Smooth muscle cell (in vitro differentiated cells): ENCODE data around the gene CREBZF. TPM values are rescaled to one million over a fixed set of nuclear protein-coding genes. Genes with fewer than 3 reads are reported as not detected.

Experiments used
- DNase-seq: peaks from one replicate; lab custom pipeline; 2025; ENCODE audit not compliant: unreplicated experiment; lab: John Stamatoyannopoulos, UW
- H2AFZ ChIP-seq: fragments of 200-600 bp; sonication (generic); 2 replicates; pipeline ENCODE4 v1.6.0; 2016; ENCODE audit warnings: antibody characterized with exemption, low read depth, mild to moderate bottlenecking
- H3F3A ChIP-seq: fragments of 200-600 bp; sonication (generic); 2 replicates; pipeline ENCODE4 v1.6.0; 2017; ENCODE audit warnings: antibody characterized with exemption, low read depth
- H3K27ac ChIP-seq: fragments of 200-600 bp; sonication (generic); 2 replicates; pipeline ENCODE4 v1.5.1; 2016; ENCODE audit warnings: low read depth, mild to moderate bottlenecking
- H3K27me3 ChIP-seq: fragments of 200-600 bp; sonication (generic); 2 replicates; pipeline ENCODE4 v1.6.1; 2016; ENCODE audit warnings: low read depth, mild to moderate bottlenecking
- H3K36me3 ChIP-seq: fragments of 200-600 bp; sonication (generic); 2 replicates; pipeline ENCODE4 v1.5.1; 2016; ENCODE audit warnings: low read depth
- H3K4me1 ChIP-seq: fragments of 200-600 bp; sonication (generic); 2 replicates; pipeline ENCODE4 v1.5.1; 2016; ENCODE audit warnings: low read depth
- H3K4me2 ChIP-seq: fragments of 200-600 bp; sonication (generic); 2 replicates; pipeline ENCODE4 v1.6.0; 2016; ENCODE audit warnings: mild to moderate bottlenecking
- H3K4me3 ChIP-seq: fragments of 200-600 bp; sonication (generic); 2 replicates; pipeline ENCODE4 v1.5.1; 2016; ENCODE audit warnings: mild to moderate bottlenecking
- H3K79me2 ChIP-seq: fragments of 200-600 bp; sonication (generic); 2 replicates; pipeline ENCODE4 v1.6.0; 2016; ENCODE audit warnings: low read depth, mild to moderate bottlenecking
- H3K9ac ChIP-seq: fragments of 200-600 bp; sonication (generic); 2 replicates; pipeline ENCODE4 v1.6.0; 2016; ENCODE audit warnings: low read depth
- H3K9me3 ChIP-seq: fragments of 200-600 bp; sonication (generic); replicated peaks from 2 replicates; pipeline ENCODE4 v1.5.1; 2016; ENCODE audit warnings: low read depth
- H4K20me1 ChIP-seq: fragments of 200-600 bp; sonication (generic); 2 replicates; pipeline ENCODE4 v1.6.0; 2016; ENCODE audit warnings: low read depth
- WGBS: methylation state at CpG from one replicate; pipeline ENCODE4 v1.1.7; 2016; ENCODE audit warnings: low lambda C conversion rate; 5-methylcytosine and 5-hydroxymethylcytosine counted together
- polyA plus RNA-seq: library from polyadenylated mRNA; unstranded; fragments of >200 nt; fragmentation: Nextera tagmentation; extraction: Ambion mirVana; gene quantifications from 2 replicates; pipeline ENCODE4 v1.2.1, GENCODE V29; 2016
- total RNA-seq: library from RNA; depleted of rRNA; stranded (reverse); fragments of >200 nt; gene quantifications from 2 replicates; pipeline ENCODE4 v1.2.3, GENCODE V29; 2014
- TF ChIP-seq, protein P1 (sequence below): fragments of 200-600 bp; sonication (generic); IDR thresholded peaks from 2 replicates; pipeline ENCODE4 v1.5.1; 2017; ENCODE audit warnings: borderline replicate concordance, mild to moderate bottlenecking, antibody characterized with exemption; ENCODE audit not compliant: insufficient read depth, poor library complexity, severe bottlenecking

CREBZF gene
- total and polyA plus RNA-seq, 2 experiments from 2014 or later: 25.1 to 33.9 TPM

GRCh38 chr11:85682330-85683305, 17.7 kb upstream of the CREBZF start:
- Histone ChIP-seq H3F3A (no peaks in the 10 kb centered on the region), H3K27ac (no peak overlapping the region), H3K4me2 (no peak overlapping the region), H3K27me3 (no peaks in the 10 kb centered on the region), H3K79me2 (no peaks in the 10 kb centered on the region), H3K9me3 (no peaks in the 10 kb centered on the region), H3K36me3 (no peaks in the 10 kb centered on the region), H4K20me1 (no peaks in the 10 kb centered on the region), H3K4me1 (peaks cover 10% of the 10 kb centered on the region), H3K4me3 (no peak overlapping the region), H2AFZ (no peak overlapping the region), H3K9ac (no peak overlapping the region)
- 97% methylated on average over 38 of the region's 43 CpGs for whole genome bisulfite sequencing
- TF ChIP-seq, protein P1, sequence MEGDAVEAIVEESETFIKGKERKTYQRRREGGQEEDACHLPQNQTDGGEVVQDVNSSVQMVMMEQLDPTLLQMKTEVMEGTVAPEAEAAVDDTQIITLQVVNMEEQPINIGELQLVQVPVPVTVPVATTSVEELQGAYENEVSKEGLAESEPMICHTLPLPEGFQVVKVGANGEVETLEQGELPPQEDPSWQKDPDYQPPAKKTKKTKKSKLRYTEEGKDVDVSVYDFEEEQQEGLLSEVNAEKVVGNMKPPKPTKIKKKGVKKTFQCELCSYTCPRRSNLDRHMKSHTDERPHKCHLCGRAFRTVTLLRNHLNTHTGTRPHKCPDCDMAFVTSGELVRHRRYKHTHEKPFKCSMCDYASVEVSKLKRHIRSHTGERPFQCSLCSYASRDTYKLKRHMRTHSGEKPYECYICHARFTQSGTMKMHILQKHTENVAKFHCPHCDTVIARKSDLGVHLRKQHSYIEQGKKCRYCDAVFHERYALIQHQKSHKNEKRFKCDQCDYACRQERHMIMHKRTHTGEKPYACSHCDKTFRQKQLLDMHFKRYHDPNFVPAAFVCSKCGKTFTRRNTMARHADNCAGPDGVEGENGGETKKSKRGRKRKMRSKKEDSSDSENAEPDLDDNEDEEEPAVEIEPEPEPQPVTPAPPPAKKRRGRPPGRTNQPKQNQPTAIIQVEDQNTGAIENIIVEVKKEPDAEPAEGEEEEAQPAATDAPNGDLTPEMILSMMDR: no peak
- no peak for DNase-seq

GRCh38 chr11:85680897-85681296, 16.0 kb upstream of the CREBZF start:
- no peak overlapping the region for H3K9ac ChIP-seq
- H4K20me1 ChIP-seq: no peaks in the 10 kb centered on the region
- no peaks in the 10 kb centered on the region for H3K27me3 ChIP-seq
- no peak overlapping the region for H3K4me3 ChIP-seq
- no peaks in the 10 kb centered on the region for H3K36me3 ChIP-seq
- 82% methylated on average over 1 of the region's 1 CpG for WGBS
- DNase-seq: no peak
- no peak overlapping the region for H3K4me2 ChIP-seq
- no peaks in the 10 kb centered on the region for H3K9me3 ChIP-seq
- TF ChIP-seq, protein P1: no peak
- H3F3A ChIP-seq: no peaks in the 10 kb centered on the region
- no peaks in the 10 kb centered on the region for H3K79me2 ChIP-seq
- no peak overlapping the region for H2AFZ ChIP-seq
- H3K4me1 ChIP-seq: peaks cover 10% of the 10 kb centered on the region
- H3K27ac ChIP-seq: no peak overlapping the region

- Histone ChIP-seq H3K79me2 (no peaks in the 10 kb centered on the region), H3K4me3 (no peak overlapping the region), H3K27me3 (no peaks in the 10 kb centered on the region), H4K20me1 (no peaks in the 10 kb centered on the region), H3K4me1 (peaks cover 10% of the 10 kb centered on the region), H3F3A (no peaks in the 10 kb centered on the region), H3K9ac (no peak overlapping the region), H3K9me3 (no peaks in the 10 kb centered on the region), H3K36me3 (no peaks in the 10 kb centered on the region), H3K4me2 (no peak overlapping the region), H2AFZ (no peak overlapping the region), H3K27ac (no peak overlapping the region)
- no peak for DNase-seq
- WGBS: 69% methylated on average over 4 of the region's 4 CpGs
- TF ChIP-seq, protein P1: no peak
Measured at GRCh38 chr11:85679576-85679975, 14.6 kb upstream of the CREBZF start.

- DNase-seq: no peak
- no peaks in the 10 kb centered on the region for H4K20me1 ChIP-seq
- H3K27me3 ChIP-seq: no peaks in the 10 kb centered on the region
Measured at GRCh38 chr11:85673393-85673792, 8.5 kb upstream of the CREBZF start.

More at GRCh38 chr11:85673393-85673792, 8.5 kb upstream of the CREBZF start:
- Histone ChIP-seq H2AFZ (no peak overlapping the region), H3K9ac (no peak overlapping the region), H3K4me3 (no peak overlapping the region), H3K79me2 (no peaks in the 10 kb centered on the region), H3F3A (no peaks in the 10 kb centered on the region), H3K9me3 (no peaks in the 10 kb centered on the region), H3K27ac (no peak overlapping the region), H3K4me1 (no peaks in the 10 kb centered on the region), H3K36me3 (no peaks in the 10 kb centered on the region), H3K4me2 (no peak overlapping the region)
- TF ChIP-seq, protein P1: no peak
- 94% methylated on average over 3 of the region's 3 CpGs for WGBS
